HG03575 (cell line): ENCODE data around the gene GPC5.
"Not testable (repeated sequence)": the region's sequence is repeated elsewhere in the genome, so short reads cannot be mapped to it uniquely, and the experiment has no call there.

Source experiments
- ATAC-seq: cut with Tn5 transposase; IDR thresholded peaks from one replicate; pipeline ENCODE4 v1.9.1; 2021; ENCODE audit not compliant: unreplicated experiment, insufficient number of reproducible peaks, low FRiP score; ENCODE audit errors: extremely low read depth

Gene GPC5

DNA sequence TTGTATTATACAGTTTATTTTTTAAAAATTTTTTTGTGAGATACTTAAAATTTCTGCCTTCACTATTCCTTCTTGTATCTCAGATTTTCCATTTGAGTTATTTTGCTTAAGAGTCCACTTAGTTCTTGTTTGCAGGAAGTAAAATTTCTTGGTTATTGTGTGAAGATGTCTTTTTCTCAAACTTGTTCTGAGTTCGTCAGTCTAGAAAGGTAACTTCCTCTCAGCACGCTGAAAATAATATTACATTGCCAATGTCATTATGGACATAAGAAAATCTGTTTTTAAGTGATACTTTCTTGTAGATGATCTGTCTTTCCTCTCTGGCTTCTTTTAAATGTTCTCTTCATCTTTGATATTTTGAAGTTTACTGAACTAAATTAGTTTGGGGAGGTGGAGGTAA is 1096.5 kb downstream of the GPC5 start:
- no peak for ATAC-seq

- no peak for ATAC-seq
Measured at GRCh38 chr13:92500192-92500591, 1101.8 kb downstream of the GPC5 start.

DNA sequence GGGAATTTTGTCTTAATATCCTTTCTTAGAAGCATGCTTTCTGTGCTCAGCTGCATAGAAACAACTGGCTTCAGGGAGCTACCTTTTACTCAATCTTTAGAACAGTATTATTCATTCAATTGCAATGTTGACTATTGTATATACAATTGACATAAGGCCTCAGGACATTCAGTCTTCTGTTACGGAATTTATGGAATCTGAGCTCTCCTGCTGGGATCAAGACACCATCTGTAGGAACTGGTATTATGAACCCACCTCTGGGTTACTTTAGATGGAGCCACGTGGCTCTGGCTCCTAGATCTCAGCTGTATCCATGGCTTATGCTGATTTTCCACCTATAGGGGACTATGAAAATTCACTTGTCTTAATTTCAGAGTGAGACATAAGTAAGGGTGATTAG is 1112.0 kb downstream of the GPC5 start:
- ATAC-seq = no peak

GRCh38 chr13:92512852-92513251 is 1114.4 kb downstream of the GPC5 start:
- ATAC-seq = no peak

DNA sequence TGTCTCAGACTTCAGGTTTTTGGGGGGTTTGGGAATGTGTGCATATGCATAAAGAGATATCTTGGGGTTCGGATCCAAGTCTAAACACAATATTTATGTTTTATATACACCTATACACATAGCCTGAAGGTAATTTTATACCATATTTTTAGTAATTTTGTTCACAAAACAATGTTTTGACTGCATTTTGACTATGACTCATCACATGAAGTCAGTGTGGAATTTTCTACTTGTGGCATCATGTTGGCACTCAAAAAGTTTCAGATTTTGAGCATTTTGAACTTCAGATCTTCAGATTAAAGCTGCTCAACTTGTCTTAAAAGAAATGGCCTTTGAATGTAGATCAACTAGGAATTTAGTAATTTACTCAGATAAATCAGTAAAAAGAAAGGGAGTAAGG is 1115.3 kb downstream of the GPC5 start:
- no peak for ATAC-seq

GRCh38 chr13:92514420-92515125 is 1116.2 kb downstream of the GPC5 start:
- ATAC-seq = no peak

DNA sequence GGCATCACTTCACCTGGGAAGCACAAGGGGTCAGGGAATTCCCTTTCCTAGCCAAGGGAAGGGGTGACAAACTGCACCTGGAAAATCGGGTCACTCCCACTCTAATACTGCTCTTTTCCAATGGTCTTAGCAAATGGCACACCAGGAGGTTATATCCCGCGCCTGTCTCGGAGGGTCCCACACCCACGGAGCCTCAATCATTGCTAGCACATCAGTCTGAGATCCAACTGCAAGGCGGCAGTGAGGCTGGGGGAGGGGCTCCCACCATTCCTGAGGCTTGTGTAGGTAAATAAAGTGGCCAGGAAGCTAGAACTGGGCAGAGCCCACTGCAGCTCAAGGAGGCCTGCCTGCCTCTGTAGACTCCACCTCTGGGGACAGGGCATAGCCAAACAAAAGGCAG is 1118.5 kb downstream of the GPC5 start:
- not testable (repeated sequence) for ATAC-seq

GRCh38 chr13:92518622-92519021 is 1120.2 kb downstream of the GPC5 start:
- ATAC-seq = not testable (repeated sequence)

DNA sequence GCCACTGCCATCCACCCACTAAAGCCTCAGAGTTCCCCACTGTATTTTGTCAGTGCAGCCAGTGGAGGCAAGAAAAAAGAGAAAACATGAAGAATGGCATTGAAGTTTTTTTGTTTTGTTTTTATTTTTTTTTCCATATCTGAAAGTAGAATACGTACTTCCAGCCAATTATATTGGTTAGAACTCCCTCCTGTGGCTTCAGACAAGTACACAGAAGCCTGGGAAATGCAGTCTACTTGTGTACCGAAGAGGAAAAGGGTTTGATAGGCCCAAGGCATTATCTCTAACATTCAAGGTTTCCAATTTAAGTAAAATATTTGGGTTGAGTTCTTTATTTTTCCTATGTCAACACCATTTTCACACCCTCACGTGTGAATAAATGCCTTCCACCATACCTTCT is 1131.9 kb downstream of the GPC5 start:
- ATAC-seq = no peak

DNA sequence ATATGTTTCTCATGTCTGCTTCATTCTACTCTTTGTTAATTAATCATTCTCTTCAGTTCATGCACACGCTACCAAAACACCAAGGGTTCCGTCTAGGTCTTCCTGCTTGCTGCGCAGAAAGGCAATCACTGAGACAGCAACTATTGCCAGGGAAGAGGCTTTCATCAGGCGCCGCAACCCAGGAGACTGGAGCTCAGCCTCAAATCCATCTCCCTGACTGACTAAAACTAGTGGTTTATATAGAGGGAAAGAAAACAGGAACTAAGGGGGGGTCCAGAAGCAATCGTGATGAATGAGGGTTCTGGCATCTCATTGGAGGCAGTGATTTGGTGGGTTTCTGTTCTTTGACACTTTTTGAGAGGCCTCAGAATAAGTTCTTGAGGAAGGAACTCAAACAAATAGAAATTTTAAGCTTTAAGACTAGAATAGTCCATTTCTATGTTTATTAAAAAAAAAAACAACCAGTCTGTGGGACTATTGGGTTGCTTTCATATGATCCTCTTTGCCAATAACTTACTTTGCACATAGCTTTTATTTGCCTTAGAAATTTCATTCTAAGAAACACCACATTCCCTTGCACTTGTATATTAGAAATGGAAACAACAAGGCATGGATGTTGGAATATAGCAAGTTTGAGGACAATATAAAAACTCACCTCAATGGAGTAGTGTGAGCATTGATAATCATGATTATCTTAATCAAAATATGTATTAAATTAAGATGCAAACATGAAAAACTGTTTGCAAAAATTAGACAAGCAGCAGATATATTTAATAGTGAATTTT is 1137.0 kb downstream of the GPC5 start:
- ATAC-seq = no peak

DNA sequence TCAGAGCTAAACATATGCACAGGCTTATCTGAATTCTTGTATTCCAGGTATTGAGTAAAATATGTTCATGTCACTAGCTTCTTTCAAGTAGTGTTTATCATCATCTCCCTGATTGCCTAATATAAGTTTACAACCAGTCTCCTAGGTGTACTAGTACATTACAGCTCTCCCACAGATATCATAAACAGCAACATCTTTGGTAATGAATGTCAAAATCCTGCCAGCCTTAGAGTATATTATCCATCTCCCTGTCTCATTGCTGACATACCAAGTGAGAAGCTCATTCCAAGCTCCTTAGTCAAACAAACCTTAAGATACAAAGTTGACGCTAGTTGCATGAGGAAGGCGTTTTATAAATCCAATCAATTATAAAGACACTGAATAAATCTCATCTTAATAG is 1139.0 kb downstream of the GPC5 start:
- no peak for ATAC-seq

DNA sequence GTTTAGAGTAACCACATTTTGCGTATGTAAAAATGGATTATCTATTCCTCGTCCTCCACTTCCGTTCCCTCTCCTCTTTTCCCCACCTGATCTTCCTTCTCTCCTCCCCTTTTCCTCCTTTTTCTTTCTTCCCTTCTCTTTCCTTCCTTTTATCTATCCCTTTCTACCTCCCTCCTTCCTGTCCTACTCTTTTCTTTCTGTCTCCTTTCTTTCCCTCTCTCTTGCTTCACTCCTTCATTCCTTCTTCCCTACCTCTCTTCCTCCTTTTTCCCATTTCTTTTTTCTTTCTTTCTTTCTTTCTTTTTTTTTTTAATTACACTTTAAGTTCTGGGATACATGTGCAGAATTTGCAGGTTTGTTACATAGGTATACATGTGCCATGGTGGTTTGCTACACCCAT is 1139.7 kb downstream of the GPC5 start:
- ATAC-seq = no peak

DNA sequence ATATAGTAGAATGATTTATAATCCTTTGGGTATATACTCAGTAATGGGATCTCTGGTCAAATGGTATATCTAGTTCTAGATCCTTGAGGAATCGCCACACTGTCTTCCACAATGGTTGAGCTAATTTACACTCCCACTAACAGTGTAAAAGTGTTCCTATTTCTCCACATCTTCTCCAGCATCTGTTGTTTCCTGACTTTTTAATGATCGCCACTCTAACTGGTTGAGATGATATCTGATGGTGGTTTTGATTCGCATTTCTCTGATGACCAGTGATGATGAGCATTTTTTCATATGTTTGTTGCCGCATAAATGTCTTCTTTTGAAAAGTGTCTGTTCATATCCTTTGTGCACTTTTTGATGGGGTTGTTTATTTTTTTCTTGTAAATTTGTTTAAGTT is 1140.7 kb downstream of the GPC5 start:
- not testable (repeated sequence) for ATAC-seq

DNA sequence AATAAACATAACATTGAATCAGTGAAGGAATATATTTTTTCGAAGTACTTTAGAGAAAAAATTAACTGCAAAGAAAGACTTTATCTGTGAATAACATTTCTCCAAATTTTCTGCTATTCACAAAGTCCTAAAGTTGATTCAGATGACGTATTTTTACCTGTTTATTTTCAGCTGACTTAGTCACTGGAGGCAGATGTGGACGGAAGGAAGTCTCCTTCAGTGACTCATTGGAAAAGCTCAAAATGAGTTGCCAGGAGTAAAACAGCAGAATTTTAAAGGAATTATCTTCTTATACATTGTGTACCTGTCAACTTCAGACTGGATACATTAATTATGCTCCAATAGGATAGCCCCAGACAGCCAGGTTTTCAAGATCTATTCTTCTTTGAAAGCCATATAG is 1148.8 kb downstream of the GPC5 start:
- no peak for ATAC-seq

GRCh38 chr13:92549276-92549675 is 1150.9 kb downstream of the GPC5 start:
- no peak for ATAC-seq

DNA sequence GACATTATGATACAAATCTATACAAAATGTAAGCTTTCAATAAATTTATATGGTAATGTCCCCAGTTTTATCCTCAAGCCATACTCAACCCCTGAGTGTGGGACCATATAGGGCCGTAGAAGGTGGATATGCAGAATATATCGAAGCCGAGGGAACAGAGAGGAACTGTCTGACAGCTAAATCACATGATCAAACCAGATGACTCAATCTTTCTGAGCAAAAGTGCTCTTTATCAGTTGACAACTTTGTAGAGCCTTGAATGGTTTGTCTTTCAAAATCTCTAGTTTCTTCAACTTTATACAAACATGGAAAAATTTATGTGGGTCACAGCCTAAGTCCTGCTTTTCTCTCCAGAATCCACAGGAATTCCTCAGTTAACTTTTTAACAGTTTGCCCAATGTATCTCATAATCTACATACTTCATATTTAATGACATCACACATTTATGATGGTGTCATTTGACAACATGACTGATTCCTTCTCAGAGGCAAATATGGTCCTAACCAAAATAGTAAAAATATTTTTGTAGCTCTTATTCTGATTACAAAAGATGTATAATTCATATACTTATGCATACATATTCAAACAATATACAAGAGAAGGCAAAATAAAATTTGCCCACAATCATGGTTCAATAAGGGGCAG is 1155.2 kb downstream of the GPC5 start:
- no peak for ATAC-seq

- no peak for ATAC-seq
Measured at GRCh38 chr13:92560883-92561282, 1162.5 kb downstream of the GPC5 start.

DNA sequence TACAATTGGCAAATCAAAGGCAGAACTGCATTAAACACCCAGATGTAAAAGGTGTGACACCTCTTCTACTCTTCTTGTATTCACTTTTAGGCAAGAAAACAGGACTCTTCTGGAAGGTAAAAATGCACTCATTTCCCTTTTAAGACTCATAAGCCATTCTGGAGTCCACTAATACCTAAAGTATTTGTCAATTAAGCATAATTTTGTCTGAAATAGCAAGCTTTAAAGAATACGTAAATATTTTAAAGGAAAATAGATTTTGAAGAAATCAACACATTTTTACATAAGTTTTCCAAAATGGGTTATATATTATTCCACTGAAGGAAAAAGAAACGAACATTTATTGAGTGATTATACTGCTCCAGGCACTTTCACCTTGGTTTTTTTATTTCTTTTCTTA is 1166.5 kb downstream of the GPC5 start:
- no peak for ATAC-seq

GRCh38 chr13:92566767-92567166 is 1168.3 kb downstream of the GPC5 start:
- ATAC-seq = no peak

GRCh38 chr13:92572190-92572589 is 1173.8 kb downstream of the GPC5 start:
- ATAC-seq = no peak
